ENCODE measurements around the gene HKDC1. TPM values are rescaled to one million over a fixed set of nuclear protein-coding genes. Genes with fewer than 3 reads are reported as not detected.
A peak's percentile ranks its signal among the peaks of the same experiment; 100 is the strongest.
"Not testable (repeated sequence)": the region's sequence is repeated elsewhere in the genome, so short reads cannot be mapped to it uniquely, and the experiment has no call there.

HKDC1 gene, protein sequence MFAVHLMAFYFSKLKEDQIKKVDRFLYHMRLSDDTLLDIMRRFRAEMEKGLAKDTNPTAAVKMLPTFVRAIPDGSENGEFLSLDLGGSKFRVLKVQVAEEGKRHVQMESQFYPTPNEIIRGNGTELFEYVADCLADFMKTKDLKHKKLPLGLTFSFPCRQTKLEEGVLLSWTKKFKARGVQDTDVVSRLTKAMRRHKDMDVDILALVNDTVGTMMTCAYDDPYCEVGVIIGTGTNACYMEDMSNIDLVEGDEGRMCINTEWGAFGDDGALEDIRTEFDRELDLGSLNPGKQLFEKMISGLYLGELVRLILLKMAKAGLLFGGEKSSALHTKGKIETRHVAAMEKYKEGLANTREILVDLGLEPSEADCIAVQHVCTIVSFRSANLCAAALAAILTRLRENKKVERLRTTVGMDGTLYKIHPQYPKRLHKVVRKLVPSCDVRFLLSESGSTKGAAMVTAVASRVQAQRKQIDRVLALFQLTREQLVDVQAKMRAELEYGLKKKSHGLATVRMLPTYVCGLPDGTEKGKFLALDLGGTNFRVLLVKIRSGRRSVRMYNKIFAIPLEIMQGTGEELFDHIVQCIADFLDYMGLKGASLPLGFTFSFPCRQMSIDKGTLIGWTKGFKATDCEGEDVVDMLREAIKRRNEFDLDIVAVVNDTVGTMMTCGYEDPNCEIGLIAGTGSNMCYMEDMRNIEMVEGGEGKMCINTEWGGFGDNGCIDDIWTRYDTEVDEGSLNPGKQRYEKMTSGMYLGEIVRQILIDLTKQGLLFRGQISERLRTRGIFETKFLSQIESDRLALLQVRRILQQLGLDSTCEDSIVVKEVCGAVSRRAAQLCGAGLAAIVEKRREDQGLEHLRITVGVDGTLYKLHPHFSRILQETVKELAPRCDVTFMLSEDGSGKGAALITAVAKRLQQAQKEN
- total RNA-seq (2021) (0.52 and 0.79 TPM in 2 replicates), Bru-seq, nascent RNA (percentile 18 among the genes with signal in this experiment), BruChase-seq, experiment 1, labeled RNA remaining after a 2-hour chase (percentile 15 among the genes with signal in this experiment), BruChase-seq, experiment 2, labeled RNA remaining after a 6-hour chase (percentile 19 among the genes with signal in this experiment)
- long read RNA-seq, result 0 reads

DNA sequence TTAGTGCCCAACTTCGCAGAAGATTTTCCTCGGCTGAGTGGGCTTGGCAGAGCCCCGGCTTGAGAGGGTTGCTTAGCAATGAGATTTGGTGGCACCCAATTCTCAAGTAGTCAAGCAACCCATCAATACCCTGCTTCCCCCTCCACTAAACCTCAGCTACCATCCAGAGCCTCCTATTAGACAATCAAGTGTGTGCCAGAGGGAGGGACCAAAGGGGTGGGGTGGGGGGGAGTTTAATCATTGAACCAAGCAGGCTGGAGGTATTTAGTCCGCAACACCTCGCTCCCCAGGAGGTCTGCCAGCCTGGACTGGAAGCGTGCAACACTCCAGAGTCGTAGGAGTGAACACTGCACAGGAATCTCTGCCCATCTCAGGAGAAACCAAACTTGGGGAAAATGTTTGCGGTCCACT lies at the start of gene HKDC1:
TSS of gene HKDC1 (plus strand) at position 292 of the 411 bp plus-strand sequence. CDS start at position 396, 104 bp downstream.
- Histone ChIP-seq H3K9me3 (ENCODE audit: low read depth, low read length, poor library complexity, severe bottlenecking) (no peaks in the 10 kb centered on the region), H3K4me1 (ENCODE audit: insufficient read depth, low read length, poor library complexity, severe bottlenecking) (peaks cover 33% of the 10 kb centered on the region), H3K27me3 (replicated peaks; ENCODE audit: insufficient read depth, low read depth, low read length, poor library complexity) (no peaks in the 10 kb centered on the region), H3K27ac (ENCODE audit: low read depth, low read length, poor library complexity, severe bottlenecking) (no peak within 1 kb of the TSS), H3K36me3 (ENCODE audit: insufficient read depth, low read length, poor library complexity, severe bottlenecking) (no peaks in the 10 kb centered on the region), H3K4me3 (ENCODE audit: low read depth, low read length, poor library complexity, severe bottlenecking) (no peak within 1 kb of the TSS)
- TF ChIP-seq, protein P1, sequence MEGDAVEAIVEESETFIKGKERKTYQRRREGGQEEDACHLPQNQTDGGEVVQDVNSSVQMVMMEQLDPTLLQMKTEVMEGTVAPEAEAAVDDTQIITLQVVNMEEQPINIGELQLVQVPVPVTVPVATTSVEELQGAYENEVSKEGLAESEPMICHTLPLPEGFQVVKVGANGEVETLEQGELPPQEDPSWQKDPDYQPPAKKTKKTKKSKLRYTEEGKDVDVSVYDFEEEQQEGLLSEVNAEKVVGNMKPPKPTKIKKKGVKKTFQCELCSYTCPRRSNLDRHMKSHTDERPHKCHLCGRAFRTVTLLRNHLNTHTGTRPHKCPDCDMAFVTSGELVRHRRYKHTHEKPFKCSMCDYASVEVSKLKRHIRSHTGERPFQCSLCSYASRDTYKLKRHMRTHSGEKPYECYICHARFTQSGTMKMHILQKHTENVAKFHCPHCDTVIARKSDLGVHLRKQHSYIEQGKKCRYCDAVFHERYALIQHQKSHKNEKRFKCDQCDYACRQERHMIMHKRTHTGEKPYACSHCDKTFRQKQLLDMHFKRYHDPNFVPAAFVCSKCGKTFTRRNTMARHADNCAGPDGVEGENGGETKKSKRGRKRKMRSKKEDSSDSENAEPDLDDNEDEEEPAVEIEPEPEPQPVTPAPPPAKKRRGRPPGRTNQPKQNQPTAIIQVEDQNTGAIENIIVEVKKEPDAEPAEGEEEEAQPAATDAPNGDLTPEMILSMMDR (conservative IDR thresholded peaks at IDR 0.05; ENCODE audit: low read depth, low read length), result no peak
- TF ChIP-seq EZH2 (IDR thresholded peaks at IDR 0.05; ENCODE audit: borderline replicate concordance, low read depth, low read length, poor library complexity, severe bottlenecking), result no peak
- ChIA-PET POLR2A (ENCODE audit: low non-redundant PET) (no interaction called here), CTCF (no interaction called here)
- BruUV-seq (replicated peaks), result no TSS peak
- intact Hi-C loops (cut with micrococcal nuclease; ENCODE audit: unreplicated experiment), result no loop called here
- no peak for DNase-seq (ENCODE audit: low spot score)

DNA sequence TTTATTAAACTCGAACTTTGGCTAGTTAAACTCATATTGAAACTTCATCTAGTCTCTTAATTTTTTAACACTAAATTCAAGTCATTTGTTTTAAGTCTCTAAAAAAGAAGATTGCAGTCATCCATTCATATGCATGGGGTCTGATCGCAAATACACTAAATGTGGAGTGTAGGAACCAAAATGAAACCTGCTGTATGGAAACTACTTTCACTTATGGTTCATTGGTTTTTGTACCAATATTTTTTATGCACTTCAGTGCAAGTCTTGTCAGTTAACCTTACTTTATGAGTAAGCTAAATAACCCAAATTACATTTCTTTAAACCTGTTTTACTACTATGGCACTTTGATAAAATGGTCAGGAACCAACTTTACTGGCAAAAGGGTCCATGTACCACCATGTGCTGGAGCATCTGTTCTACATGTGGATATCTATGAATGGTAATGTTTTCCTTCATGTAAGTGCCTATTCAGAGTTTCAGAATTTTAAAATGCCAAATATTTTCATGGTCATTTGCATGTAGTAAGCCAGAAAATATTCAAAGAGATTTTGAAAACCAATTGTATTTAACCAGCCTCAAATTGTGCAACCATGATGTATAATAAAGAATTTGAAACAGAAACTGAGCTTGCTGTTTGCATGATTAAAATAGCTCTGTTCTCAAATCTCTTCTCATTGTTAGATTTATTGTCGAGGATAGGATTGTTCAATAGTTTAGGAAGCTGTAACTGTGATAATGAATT lies 47.7 kb upstream of the HKDC1 start:
- intact Hi-C loops (cut with micrococcal nuclease; ENCODE audit: unreplicated experiment), result no loop called here
- ChIA-PET POLR2A (ENCODE audit: low non-redundant PET) (no interaction called here), CTCF (no interaction called here)

DNA sequence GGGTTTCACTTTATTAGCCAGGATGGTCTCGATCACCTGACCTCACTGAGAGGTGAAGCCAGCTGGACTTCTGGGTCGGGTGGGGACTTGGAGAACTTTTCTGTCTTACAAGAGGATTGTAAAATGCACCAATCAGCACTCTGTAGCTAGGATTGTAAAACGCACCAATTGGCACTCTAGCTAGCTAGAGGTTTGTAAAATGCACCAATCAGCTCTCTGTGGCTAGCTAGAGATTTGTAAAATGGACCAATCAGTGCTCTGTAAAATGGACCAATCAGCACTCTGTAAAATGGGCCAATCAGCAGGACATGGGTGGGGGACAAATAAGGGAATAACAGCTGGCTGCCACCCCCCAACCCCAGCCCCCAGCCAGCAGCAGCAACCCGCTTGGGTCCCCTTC lies 44.8 kb upstream of the HKDC1 start:
- H3K36me3 ChIP-seq (ENCODE audit: insufficient read depth, low read length, poor library complexity, severe bottlenecking); H3K4me1 ChIP-seq (ENCODE audit: insufficient read depth, low read length, poor library complexity, severe bottlenecking); CTCF ChIA-PET; BruUV-seq (replicated peaks); H3K27me3 ChIP-seq (replicated peaks; ENCODE audit: insufficient read depth, low read depth, low read length, poor library complexity); DNase-seq (ENCODE audit: low spot score); H3K27ac ChIP-seq (ENCODE audit: low read depth, low read length, poor library complexity, severe bottlenecking); POLR2A ChIA-PET (ENCODE audit: low non-redundant PET); H3K4me3 ChIP-seq (ENCODE audit: low read depth, low read length, poor library complexity, severe bottlenecking); H3K9me3 ChIP-seq (ENCODE audit: low read depth, low read length, poor library complexity, severe bottlenecking): not testable (repeated sequence)
- intact Hi-C loops (cut with micrococcal nuclease; ENCODE audit: unreplicated experiment), result loop anchor here (5.0 kb wide), 1 partner anchor 53 kb away; the partner anchor contains the start of gene VPS26A

More for the DNA sequence above, 47.7 kb upstream of the HKDC1 start:
- Histone ChIP-seq H3K4me1 (ENCODE audit: insufficient read depth, low read length, poor library complexity, severe bottlenecking) (no peaks in the 10 kb centered on the region), H3K9me3 (ENCODE audit: low read depth, low read length, poor library complexity, severe bottlenecking) (no peaks in the 10 kb centered on the region), H3K27ac (ENCODE audit: low read depth, low read length, poor library complexity, severe bottlenecking) (no peak overlapping the region), H3K27me3 (replicated peaks; ENCODE audit: insufficient read depth, low read depth, low read length, poor library complexity) (no peaks in the 10 kb centered on the region), H3K4me3 (ENCODE audit: low read depth, low read length, poor library complexity, severe bottlenecking) (no peak overlapping the region), H3K36me3 (ENCODE audit: insufficient read depth, low read length, poor library complexity, severe bottlenecking) (peaks cover 9% of the 10 kb centered on the region)
- no peak for DNase-seq (ENCODE audit: low spot score)
- TF ChIP-seq EZH2 (IDR thresholded peaks at IDR 0.05; ENCODE audit: borderline replicate concordance, low read depth, low read length, poor library complexity, severe bottlenecking), result no peak
- TF ChIP-seq, protein P1 (conservative IDR thresholded peaks at IDR 0.05; ENCODE audit: low read depth, low read length), result no peak
- BruUV-seq (replicated peaks), result no TSS peak
